Measurements from ENCODE around the gene PNRC2. TPM values are rescaled to one million over a fixed set of nuclear protein-coding genes. Genes with fewer than 3 reads are reported as not detected.

PNRC2 gene, protein sequence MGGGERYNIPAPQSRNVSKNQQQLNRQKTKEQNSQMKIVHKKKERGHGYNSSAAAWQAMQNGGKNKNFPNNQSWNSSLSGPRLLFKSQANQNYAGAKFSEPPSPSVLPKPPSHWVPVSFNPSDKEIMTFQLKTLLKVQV
- total RNA-seq = 100 to 1,000 TPM; 111 to 198 (median 154) TPM
- polyA plus RNA-seq = 100 to 1,000 TPM; 104 to 223 (median 162) TPM

DNA sequence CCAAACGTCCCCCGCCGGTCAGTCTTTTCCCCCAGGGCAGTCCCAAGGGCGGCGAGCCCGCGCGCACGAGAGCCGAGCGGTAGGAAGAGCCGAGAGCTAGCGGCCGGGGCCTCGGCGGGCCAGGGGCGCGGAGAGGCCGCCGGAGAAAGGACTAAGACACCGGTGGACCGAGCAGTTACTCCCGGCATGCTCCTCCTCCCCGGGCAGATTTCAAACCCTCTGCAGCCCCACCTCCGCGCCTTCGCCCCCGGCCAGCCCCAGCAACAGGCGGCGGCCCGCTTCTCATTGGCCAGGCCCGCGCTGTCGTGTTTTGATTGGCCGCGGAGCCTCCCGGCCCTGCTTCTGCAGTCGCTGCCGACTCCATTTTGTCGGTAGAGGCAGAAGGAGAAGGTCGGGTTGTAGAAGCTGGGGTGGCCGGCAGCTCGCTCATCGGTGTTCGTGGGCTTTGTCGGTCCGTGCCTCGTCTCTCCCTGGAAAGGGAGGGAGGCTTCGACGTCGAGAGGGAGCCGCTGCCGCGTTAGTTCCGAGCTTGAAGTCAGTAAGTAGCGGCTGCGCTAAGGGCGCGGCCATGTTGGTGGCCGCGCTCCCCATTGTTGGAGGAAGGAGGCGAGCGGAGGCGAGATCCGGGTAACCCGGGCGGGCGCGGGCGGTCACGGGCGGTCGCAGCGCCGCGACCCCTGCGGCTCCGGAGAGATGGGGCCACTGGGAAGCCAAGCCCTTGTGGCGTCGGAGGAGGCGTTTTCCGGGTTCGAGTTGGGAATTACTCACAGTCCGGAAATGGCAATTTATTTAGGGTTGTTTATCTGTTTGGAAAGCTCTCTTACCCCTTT lies at the start of gene PNRC2:
Gene PNRC2, plus strand, starts transcription at position 368 of the 830 bp plus-strand sequence. CDS start 1,630 bp downstream, outside the sequence.
- H3K9me3 ChIP-seq = no peaks in the 10 kb centered on the region
- TF ChIP-seq CTCF (IDR thresholded peaks at IDR 0.05) = no peak
- no peak for TF ChIP-seq EP300 (IDR thresholded peaks at IDR 0.05)
- peak; percentile 93 for TF ChIP-seq POLR2A (IDR thresholded peaks at IDR 0.05)
- peak; percentile 97 to 98 (median 98) for TF ChIP-seq POLR2AphosphoS5 (IDR thresholded peaks at IDR 0.05)
- peaks cover 0 to 20% (median 0%) of the 10 kb centered on the region in 4 donors for H3K36me3 ChIP-seq
- peak within 1 kb of the TSS; percentile 98 to 100 (median 98) for H3K27ac ChIP-seq
- WGBS, 2 donors = 0 to 1% methylated on average over 84 of the region's 84 CpGs
- DNase-seq = peak; percentile 99
- H3K27me3 ChIP-seq = no peaks in the 10 kb centered on the region
- intact Hi-C loops (cut with DNase I) = loop anchor here (1.0 to 5.0 kb wide), 4 partner anchors 39 to 157 kb away; partner anchors contain the start of genes GALE and MYOM3
- peaks cover 0 to 45% (median 34%) of the 10 kb centered on the region in 4 donors for H3K4me1 ChIP-seq
- H3K4me3 ChIP-seq = peak within 1 kb of the TSS; percentile 72 to 89 (median 84)

DNA sequence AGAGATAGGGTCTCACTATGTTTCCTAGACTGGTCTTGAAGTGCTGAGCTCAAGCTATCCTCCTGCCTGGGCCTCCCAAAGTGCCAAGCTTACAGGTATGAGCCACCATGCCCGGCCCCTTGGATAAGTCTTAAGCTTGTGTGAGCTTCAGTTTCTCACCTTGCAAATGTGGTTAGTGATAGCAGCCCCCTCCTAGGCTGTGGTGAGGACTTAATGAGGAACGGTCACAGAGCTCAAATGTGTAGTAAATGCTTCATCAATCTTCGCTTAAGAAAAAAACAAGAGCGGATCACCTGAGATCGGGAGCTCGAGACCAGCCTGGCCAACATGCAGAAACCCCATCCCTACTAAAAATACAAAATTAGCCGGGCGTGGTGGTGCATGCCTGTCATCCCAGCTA lies 49.5 kb upstream of the PNRC2 start:
- no peaks in the 10 kb centered on the region for H3K4me1 ChIP-seq
- H3K4me3 ChIP-seq = no peak overlapping the region
- TF ChIP-seq EP300 (IDR thresholded peaks at IDR 0.05) = no peak
- no peak for TF ChIP-seq POLR2A (IDR thresholded peaks at IDR 0.05)
- no peak for TF ChIP-seq CTCF (IDR thresholded peaks at IDR 0.05)
- H3K9me3 ChIP-seq = no peaks in the 10 kb centered on the region
- H3K36me3 ChIP-seq = no peaks in the 10 kb centered on the region
- 79 to 92% methylated on average over 8 of the region's 8 CpGs for WGBS, 2 donors
- peaks cover 0 to 19% (median 0%) of the 10 kb centered on the region in 3 donors for H3K27me3 ChIP-seq
- intact Hi-C loops (cut with DNase I) = no loop called here
- DNase-seq = no peak
- H3K27ac ChIP-seq = no peak overlapping the region

- no peak overlapping the region for H3K4me3 ChIP-seq
- WGBS, 2 donors = 68 to 87% methylated on average over 11 of the region's 11 CpGs
- H3K27ac ChIP-seq = no peak overlapping the region
- no peaks in the 10 kb centered on the region for H3K4me1 ChIP-seq
- H3K27me3 ChIP-seq = peaks cover 0 to 14% (median 0%) of the 10 kb centered on the region in 3 donors
- H3K36me3 ChIP-seq = no peaks in the 10 kb centered on the region
- TF ChIP-seq POLR2A (IDR thresholded peaks at IDR 0.05) = no peak
- TF ChIP-seq EP300 (IDR thresholded peaks at IDR 0.05) = no peak
- TF ChIP-seq POLR2AphosphoS5 (IDR thresholded peaks at IDR 0.05) = no peak
- TF ChIP-seq CTCF (IDR thresholded peaks at IDR 0.05) = no peak
- no peaks in the 10 kb centered on the region for H3K9me3 ChIP-seq
- intact Hi-C loops (cut with DNase I) = no loop called here
- no peak for DNase-seq
Observed at GRCh38 chr1:23910553-23911246, 48.9 kb upstream of the PNRC2 start.

DNA sequence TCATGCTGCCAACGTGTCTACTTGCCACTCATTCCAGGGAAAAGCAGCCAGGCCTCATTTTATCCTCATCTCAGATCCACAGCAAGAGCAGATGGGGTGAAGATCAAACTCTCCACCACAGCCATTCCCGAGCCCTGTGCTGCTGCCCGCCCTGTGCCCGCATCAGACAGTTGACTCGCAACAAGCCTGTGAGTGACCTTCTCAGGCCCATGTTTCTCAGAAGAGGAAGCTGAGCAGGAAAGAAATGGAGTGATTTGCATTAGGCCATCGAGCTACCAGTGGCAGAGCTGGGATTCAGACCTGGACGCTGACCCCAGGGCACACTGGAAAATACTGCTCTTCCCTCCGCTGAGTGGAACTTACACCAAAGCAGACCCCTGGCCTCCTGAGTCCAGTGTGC lies 47.7 kb upstream of the PNRC2 start:
- intact Hi-C loops (cut with DNase I) = no loop called here

More for the DNA sequence above, 47.7 kb upstream of the PNRC2 start:
- H3K27ac ChIP-seq = no peak overlapping the region
- no peaks in the 10 kb centered on the region for H3K9me3 ChIP-seq
- no peaks in the 10 kb centered on the region for H3K36me3 ChIP-seq
- no peak for DNase-seq
- TF ChIP-seq CTCF (IDR thresholded peaks at IDR 0.05) (no peak), EP300 (IDR thresholded peaks at IDR 0.05) (no peak), POLR2AphosphoS5 (IDR thresholded peaks at IDR 0.05) (no peak), POLR2A (IDR thresholded peaks at IDR 0.05) (no peak)
- peaks cover 0 to 13% (median 0%) of the 10 kb centered on the region in 3 donors for H3K27me3 ChIP-seq
- H3K4me3 ChIP-seq = no peak overlapping the region
- WGBS, 2 donors = 71 to 89% methylated on average over 8 of the region's 8 CpGs
- peaks cover 0 to 4% (median 0%) of the 10 kb centered on the region in 4 donors for H3K4me1 ChIP-seq

All from sigmoid colon (tissue), 7 donors.